SU-DHL-6 (cell line): Measurements from ENCODE around the gene ASB3.

Source experiments
- EZH2phosphoT487 ChIP-seq: fragments of 200-600 bp; sonication (generic), shearing (Covaris generic); conservative IDR thresholded peaks from 2 replicates; pipeline ENCODE4 v1.6.1; 2018; ENCODE audit warnings: mild to moderate bottlenecking, antibody characterized with exemption, low read length, moderate library complexity, mixed read lengths
- TF ChIP-seq, protein P1 (sequence below): fragments of 200-600 bp; sonication (generic); IDR thresholded peaks from one replicate; pipeline ENCODE4 v1.5.1; 2017; ENCODE audit warnings: antibody characterized with exemption, mild to moderate bottlenecking, low read length, moderate library complexity; ENCODE audit not compliant: insufficient read depth, poor library complexity, severe bottlenecking

DNA sequence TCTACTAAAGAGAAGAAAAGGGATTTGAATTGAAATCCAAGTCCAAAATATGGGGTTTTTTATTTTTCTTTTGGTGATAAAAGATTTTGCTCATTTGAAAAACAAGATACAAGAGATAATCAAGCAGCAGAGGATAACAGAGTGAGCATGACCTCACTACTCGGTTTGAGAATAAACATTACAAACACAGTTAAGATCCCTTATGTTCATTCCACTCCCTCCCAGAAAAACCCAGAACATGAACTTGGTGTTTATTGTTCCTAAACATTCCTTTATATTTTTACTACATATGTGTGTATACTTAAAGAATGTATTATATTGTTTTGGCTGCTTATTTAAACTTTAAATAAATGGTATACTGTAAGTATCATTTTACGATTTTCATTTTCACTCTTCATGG lies 165.8 kb downstream of the ASB3 start:
- TF ChIP-seq, protein P1, sequence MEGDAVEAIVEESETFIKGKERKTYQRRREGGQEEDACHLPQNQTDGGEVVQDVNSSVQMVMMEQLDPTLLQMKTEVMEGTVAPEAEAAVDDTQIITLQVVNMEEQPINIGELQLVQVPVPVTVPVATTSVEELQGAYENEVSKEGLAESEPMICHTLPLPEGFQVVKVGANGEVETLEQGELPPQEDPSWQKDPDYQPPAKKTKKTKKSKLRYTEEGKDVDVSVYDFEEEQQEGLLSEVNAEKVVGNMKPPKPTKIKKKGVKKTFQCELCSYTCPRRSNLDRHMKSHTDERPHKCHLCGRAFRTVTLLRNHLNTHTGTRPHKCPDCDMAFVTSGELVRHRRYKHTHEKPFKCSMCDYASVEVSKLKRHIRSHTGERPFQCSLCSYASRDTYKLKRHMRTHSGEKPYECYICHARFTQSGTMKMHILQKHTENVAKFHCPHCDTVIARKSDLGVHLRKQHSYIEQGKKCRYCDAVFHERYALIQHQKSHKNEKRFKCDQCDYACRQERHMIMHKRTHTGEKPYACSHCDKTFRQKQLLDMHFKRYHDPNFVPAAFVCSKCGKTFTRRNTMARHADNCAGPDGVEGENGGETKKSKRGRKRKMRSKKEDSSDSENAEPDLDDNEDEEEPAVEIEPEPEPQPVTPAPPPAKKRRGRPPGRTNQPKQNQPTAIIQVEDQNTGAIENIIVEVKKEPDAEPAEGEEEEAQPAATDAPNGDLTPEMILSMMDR, result no peak
- no peak for TF ChIP-seq EZH2phosphoT487
